WI38 (cell line): Measurements from ENCODE around the gene RGS19.

Experiments used
- H3K4me3 ChIP-seq: 2 replicates; pipeline ENCODE4 v1.5.1; 2011; ENCODE audit warnings: low read depth, mild to moderate bottlenecking, control low read depth, low read length
- CTCF ChIP-seq: IDR thresholded peaks from 2 replicates; pipeline ENCODE4 v1.5.1; 2012; ENCODE audit warnings: low read depth, mild to moderate bottlenecking, control low read depth, low read length

RGS19 gene

GRCh38 chr20:64067005-64067632 lies 12.2 kb downstream of the RGS19 start:
- no peak for TF ChIP-seq CTCF

GRCh38 chr20:64065974-64066343 lies 13.4 kb downstream of the RGS19 start:
- no peak for TF ChIP-seq CTCF
- no peak overlapping the region for H3K4me3 ChIP-seq

More at GRCh38 chr20:64067005-64067632, 12.2 kb downstream of the RGS19 start:
- H3K4me3 ChIP-seq = no peak overlapping the region

- no peak for TF ChIP-seq CTCF
- H3K4me3 ChIP-seq = no peak overlapping the region
Observed at GRCh38 chr20:64065062-64065973, 14.0 kb downstream of the RGS19 start.

- peak overlapping the region; percentile 89 for H3K4me3 ChIP-seq
- no peak for TF ChIP-seq CTCF
Observed at GRCh38 chr20:64064145-64064698, 15.1 kb downstream of the RGS19 start.

- H3K4me3 ChIP-seq = peak overlapping the region; percentile 89
- no peak for TF ChIP-seq CTCF
Observed at GRCh38 chr20:64063389-64064144, 15.8 kb downstream of the RGS19 start.

- TF ChIP-seq CTCF = no peak
- peak within 1 kb of the TSS; percentile 89 for H3K4me3 ChIP-seq
Observed at GRCh38 chr20:64062596-64063388, 16.5 kb downstream of the RGS19 start, which contains the start of gene TCEA2. Gene TCEA2, plus strand, starts transcription at chr20:64063198. Its CDS starts 115 bp downstream, at chr20:64063313.
